ENCODE results near the gene UBE2S.

DNA sequence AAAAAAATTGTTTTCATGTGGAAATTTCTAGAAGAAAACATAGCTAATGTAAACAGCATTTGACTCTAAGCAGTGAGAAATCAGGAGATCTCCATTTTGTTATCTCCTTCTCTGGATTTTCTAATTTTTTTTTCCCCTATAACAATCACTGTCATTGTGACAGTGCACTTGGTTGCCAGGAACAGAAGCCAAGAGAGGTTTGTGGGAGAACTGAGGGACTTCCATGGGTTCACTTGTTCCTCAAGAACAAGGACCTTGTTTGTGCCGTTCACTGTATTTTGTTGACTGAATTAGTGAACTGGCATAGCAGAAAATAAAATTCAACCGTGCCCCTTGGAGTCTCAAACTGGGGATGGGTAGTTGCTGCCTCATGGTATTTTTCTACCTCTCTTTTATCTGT is 18.5 kb upstream of the UBE2S start:
- no peak for TF ChIP-seq POLR2A (IDR thresholded peaks at IDR 0.05)
- no peak for TF ChIP-seq CTCF (IDR thresholded peaks at IDR 0.05)

Data from breast epithelium (tissue), 3 donors.